ENCODE data around the gene PJVK.
A peak's percentile ranks its signal among the peaks of the same experiment; 100 is the strongest.
"Not testable (repeated sequence)": the region's sequence is repeated elsewhere in the genome, so short reads cannot be mapped to it uniquely, and the experiment has no call there.

PJVK gene

GRCh38 chr2:178450774-178451525, at the start of gene PJVK, which contains the start of gene PRKRA:
TSS of gene PJVK (plus strand) at chr2:178451378. CDS start at chr2:178453410, 2,032 bp downstream.
TSS of gene PRKRA (minus strand) at chr2:178451175. CDS start at chr2:178451030, 145 bp downstream.
- Histone ChIP-seq H3K9ac (ENCODE audit: low read depth in 1 of 2, low read length in 2 of 2) (peak within 1 kb of the TSS; percentile 93 to 97), H3K27me3 (ENCODE audit: control insufficient read depth in 2 of 2, insufficient read depth in 2 of 2, low read length in 2 of 2) (no peaks in the 10 kb centered on the region), H3K4me3 (ENCODE audit: low read length in 2 of 2) (peak within 1 kb of the TSS; percentile 80 to 92), H3K27ac (ENCODE audit: low read depth in 2 of 2, low read length in 2 of 2) (peak within 1 kb of the TSS; percentile 99), H3K4me1 (ENCODE audit: control insufficient read depth in 2 of 2, insufficient read depth in 2 of 2, low read length in 2 of 2) (peaks cover 11 to 15% of the 10 kb centered on the region in 2 donors), H3K36me3 (ENCODE audit: control insufficient read depth in 2 of 2, insufficient read depth in 2 of 2, low read length in 2 of 2) (peaks cover 4 to 16% of the 10 kb centered on the region in 2 donors), H3K9me3 (ENCODE audit: control insufficient read depth in 2 of 2, low read length in 2 of 2) (no peaks in the 10 kb centered on the region)

GRCh38 chr2:178401994-178402437, 49.2 kb upstream of the PJVK start:
- H3K4me1 ChIP-seq (ENCODE audit: control insufficient read depth in 2 of 2, insufficient read depth in 2 of 2, low read length in 2 of 2): no peaks in the 10 kb centered on the region
- no peaks in the 10 kb centered on the region for H3K9me3 ChIP-seq (ENCODE audit: control insufficient read depth in 2 of 2, low read length in 2 of 2)
- H3K36me3 ChIP-seq (ENCODE audit: control insufficient read depth in 2 of 2, insufficient read depth in 2 of 2, low read length in 2 of 2): no peaks in the 10 kb centered on the region
- H3K27ac ChIP-seq (ENCODE audit: low read depth in 2 of 2, low read length in 2 of 2): no peak overlapping the region
- no peak overlapping the region for H3K4me3 ChIP-seq (ENCODE audit: low read length in 2 of 2)
- H3K27me3 ChIP-seq (ENCODE audit: control insufficient read depth in 2 of 2, insufficient read depth in 2 of 2, low read length in 2 of 2): no peaks in the 10 kb centered on the region
- no peak overlapping the region for H3K9ac ChIP-seq (ENCODE audit: low read depth in 1 of 2, low read length in 2 of 2)

- H3K4me1 ChIP-seq (ENCODE audit: control insufficient read depth in 2 of 2, insufficient read depth in 2 of 2, low read length in 2 of 2): no peaks in the 10 kb centered on the region
- H3K27ac ChIP-seq (ENCODE audit: low read depth in 2 of 2, low read length in 2 of 2): no peak overlapping the region
These were observed 47.4 kb upstream of the PJVK start for GRCh38 chr2:178403671-178404306.

GRCh38 chr2:178404368-178404767, 46.8 kb upstream of the PJVK start:
- Histone ChIP-seq H3K9ac (ENCODE audit: low read depth in 1 of 2, low read length in 2 of 2) (no peak overlapping the region), H3K27ac (ENCODE audit: low read depth in 2 of 2, low read length in 2 of 2) (no peak overlapping the region), H3K4me1 (ENCODE audit: control insufficient read depth in 2 of 2, insufficient read depth in 2 of 2, low read length in 2 of 2) (no peaks in the 10 kb centered on the region), H3K27me3 (ENCODE audit: control insufficient read depth in 2 of 2, insufficient read depth in 2 of 2, low read length in 2 of 2) (no peaks in the 10 kb centered on the region), H3K36me3 (ENCODE audit: control insufficient read depth in 2 of 2, insufficient read depth in 2 of 2, low read length in 2 of 2) (no peaks in the 10 kb centered on the region), H3K4me3 (ENCODE audit: low read length in 2 of 2) (no peak overlapping the region), H3K9me3 (ENCODE audit: control insufficient read depth in 2 of 2, low read length in 2 of 2) (no peaks in the 10 kb centered on the region)

More at GRCh38 chr2:178403671-178404306, 47.4 kb upstream of the PJVK start:
- Histone ChIP-seq H3K9me3 (ENCODE audit: control insufficient read depth in 2 of 2, low read length in 2 of 2) (no peaks in the 10 kb centered on the region), H3K9ac (ENCODE audit: low read depth in 1 of 2, low read length in 2 of 2) (no peak overlapping the region), H3K4me3 (ENCODE audit: low read length in 2 of 2) (no peak overlapping the region), H3K27me3 (ENCODE audit: control insufficient read depth in 2 of 2, insufficient read depth in 2 of 2, low read length in 2 of 2) (no peaks in the 10 kb centered on the region), H3K36me3 (ENCODE audit: control insufficient read depth in 2 of 2, insufficient read depth in 2 of 2, low read length in 2 of 2) (no peaks in the 10 kb centered on the region)

- H3K36me3 ChIP-seq (ENCODE audit: control insufficient read depth in 2 of 2, insufficient read depth in 2 of 2, low read length in 2 of 2): no peaks in the 10 kb centered on the region
- peaks cover 0 to 3% of the 10 kb centered on the region in 2 donors for H3K4me1 ChIP-seq (ENCODE audit: control insufficient read depth in 2 of 2, insufficient read depth in 2 of 2, low read length in 2 of 2)
- no peaks in the 10 kb centered on the region for H3K9me3 ChIP-seq (ENCODE audit: control insufficient read depth in 2 of 2, low read length in 2 of 2)
- H3K27ac ChIP-seq (ENCODE audit: low read depth in 2 of 2, low read length in 2 of 2): no peak overlapping the region
- H3K27me3 ChIP-seq (ENCODE audit: control insufficient read depth in 2 of 2, insufficient read depth in 2 of 2, low read length in 2 of 2): no peaks in the 10 kb centered on the region
- H3K9ac ChIP-seq (ENCODE audit: low read depth in 1 of 2, low read length in 2 of 2): no peak overlapping the region
- H3K4me3 ChIP-seq (ENCODE audit: low read length in 2 of 2): no peak overlapping the region
These were observed 41.9 kb upstream of the PJVK start for GRCh38 chr2:178409261-178409660.

GRCh38 chr2:178412047-178412446, 39.1 kb upstream of the PJVK start:
- H3K9me3 ChIP-seq (ENCODE audit: control insufficient read depth in 2 of 2, low read length in 2 of 2): no peaks in the 10 kb centered on the region
- no peaks in the 10 kb centered on the region for H3K27me3 ChIP-seq (ENCODE audit: control insufficient read depth in 2 of 2, insufficient read depth in 2 of 2, low read length in 2 of 2)
- no peak overlapping the region for H3K27ac ChIP-seq (ENCODE audit: low read depth in 2 of 2, low read length in 2 of 2)
- no peak overlapping the region for H3K9ac ChIP-seq (ENCODE audit: low read depth in 1 of 2, low read length in 2 of 2)
- H3K4me1 ChIP-seq (ENCODE audit: control insufficient read depth in 2 of 2, insufficient read depth in 2 of 2, low read length in 2 of 2): peaks cover 0 to 7% of the 10 kb centered on the region in 2 donors
- no peaks in the 10 kb centered on the region for H3K36me3 ChIP-seq (ENCODE audit: control insufficient read depth in 2 of 2, insufficient read depth in 2 of 2, low read length in 2 of 2)
- no peak overlapping the region for H3K4me3 ChIP-seq (ENCODE audit: low read length in 2 of 2)

GRCh38 chr2:178412453-178412852, 38.7 kb upstream of the PJVK start:
- H3K27me3 ChIP-seq (ENCODE audit: control insufficient read depth in 2 of 2, insufficient read depth in 2 of 2, low read length in 2 of 2); H3K27ac ChIP-seq (ENCODE audit: low read depth in 2 of 2, low read length in 2 of 2); H3K9ac ChIP-seq (ENCODE audit: low read depth in 1 of 2, low read length in 2 of 2); H3K4me1 ChIP-seq (ENCODE audit: control insufficient read depth in 2 of 2, insufficient read depth in 2 of 2, low read length in 2 of 2); H3K36me3 ChIP-seq (ENCODE audit: control insufficient read depth in 2 of 2, insufficient read depth in 2 of 2, low read length in 2 of 2); H3K4me3 ChIP-seq (ENCODE audit: low read length in 2 of 2); H3K9me3 ChIP-seq (ENCODE audit: control insufficient read depth in 2 of 2, low read length in 2 of 2): not testable (repeated sequence)

GRCh38 chr2:178413472-178414265, 37.5 kb upstream of the PJVK start:
- H3K27ac ChIP-seq (ENCODE audit: low read depth in 2 of 2, low read length in 2 of 2): peak overlapping the region; percentile 79 to 80
- H3K9me3 ChIP-seq (ENCODE audit: control insufficient read depth in 2 of 2, low read length in 2 of 2): no peaks in the 10 kb centered on the region
- peak overlapping the region; percentile 62 to 79 for H3K4me3 ChIP-seq (ENCODE audit: low read length in 2 of 2)

GRCh38 chr2:178414266-178415247, 36.6 kb upstream of the PJVK start:
- Histone ChIP-seq H3K9ac (ENCODE audit: low read depth in 1 of 2, low read length in 2 of 2) (peak overlapping the region; percentile 65 to 72), H3K9me3 (ENCODE audit: control insufficient read depth in 2 of 2, low read length in 2 of 2) (no peaks in the 10 kb centered on the region), H3K36me3 (ENCODE audit: control insufficient read depth in 2 of 2, insufficient read depth in 2 of 2, low read length in 2 of 2) (no peaks in the 10 kb centered on the region), H3K27me3 (ENCODE audit: control insufficient read depth in 2 of 2, insufficient read depth in 2 of 2, low read length in 2 of 2) (no peaks in the 10 kb centered on the region), H3K4me3 (ENCODE audit: low read length in 2 of 2) (peak overlapping the region; percentile 62 to 79), H3K27ac (ENCODE audit: low read depth in 2 of 2, low read length in 2 of 2) (peak overlapping the region; percentile 79 to 80), H3K4me1 (ENCODE audit: control insufficient read depth in 2 of 2, insufficient read depth in 2 of 2, low read length in 2 of 2) (peaks cover 0 to 7% of the 10 kb centered on the region in 2 donors)

More at GRCh38 chr2:178413472-178414265, 37.5 kb upstream of the PJVK start:
- no peaks in the 10 kb centered on the region for H3K27me3 ChIP-seq (ENCODE audit: control insufficient read depth in 2 of 2, insufficient read depth in 2 of 2, low read length in 2 of 2)
- no peaks in the 10 kb centered on the region for H3K36me3 ChIP-seq (ENCODE audit: control insufficient read depth in 2 of 2, insufficient read depth in 2 of 2, low read length in 2 of 2)
- H3K9ac ChIP-seq (ENCODE audit: low read depth in 1 of 2, low read length in 2 of 2): peak overlapping the region; percentile 65 to 72
- peaks cover 0 to 7% of the 10 kb centered on the region in 2 donors for H3K4me1 ChIP-seq (ENCODE audit: control insufficient read depth in 2 of 2, insufficient read depth in 2 of 2, low read length in 2 of 2)

All from mucosa of rectum (tissue), 2 donors.